ENCODE results near the gene PI4KA. TPM values are rescaled to one million over a fixed set of nuclear protein-coding genes. Genes with fewer than 3 reads are reported as not detected.
A peak's percentile ranks its signal among the peaks of the same experiment; 100 is the strongest.
"Not testable (repeated sequence)": the region's sequence is repeated elsewhere in the genome, so short reads cannot be mapped to it uniquely, and the experiment has no call there.

Gene PI4KA
- polyA plus RNA-seq, 3 donors, result 74.5 to 84.6 (median 76.0) TPM

GRCh38 chr22:20822240-20822639, 36.4 kb downstream of the PI4KA start:
- no peak for DNase-seq

GRCh38 chr22:20821717-20822239, 36.8 kb downstream of the PI4KA start:
- not testable (repeated sequence) for DNase-seq

GRCh38 chr22:20819471-20819870, 39.1 kb downstream of the PI4KA start:
- DNase-seq, result no peak

GRCh38 chr22:20818471-20818870, 40.1 kb downstream of the PI4KA start:
- DNase-seq, result no peak

DNA sequence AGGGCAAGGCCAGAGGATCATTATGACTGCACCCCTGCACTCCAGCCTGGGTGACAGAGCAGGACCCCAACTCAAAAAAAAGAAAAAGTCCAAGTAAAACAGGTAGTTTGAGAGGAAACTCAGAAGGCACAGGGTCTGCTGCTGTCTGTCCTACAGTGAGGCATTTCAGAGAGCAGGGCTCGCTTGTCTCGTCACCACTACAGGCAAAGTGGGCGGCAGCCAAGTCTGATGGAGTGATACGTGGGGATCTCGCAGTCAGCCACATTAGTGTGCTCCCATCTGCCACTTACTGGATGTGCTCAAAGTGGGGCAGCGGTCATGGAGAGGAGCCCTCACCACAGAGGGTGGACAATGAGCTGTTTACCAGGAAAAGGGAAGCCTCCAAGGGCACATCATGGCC, 42.1 kb downstream of the PI4KA start:
- no peak for DNase-seq

GRCh38 chr22:20815477-20816050, 43.0 kb downstream of the PI4KA start:
- DNase-seq, result no peak

GRCh38 chr22:20814221-20814808, 44.3 kb downstream of the PI4KA start:
- DNase-seq, result no peak

DNA sequence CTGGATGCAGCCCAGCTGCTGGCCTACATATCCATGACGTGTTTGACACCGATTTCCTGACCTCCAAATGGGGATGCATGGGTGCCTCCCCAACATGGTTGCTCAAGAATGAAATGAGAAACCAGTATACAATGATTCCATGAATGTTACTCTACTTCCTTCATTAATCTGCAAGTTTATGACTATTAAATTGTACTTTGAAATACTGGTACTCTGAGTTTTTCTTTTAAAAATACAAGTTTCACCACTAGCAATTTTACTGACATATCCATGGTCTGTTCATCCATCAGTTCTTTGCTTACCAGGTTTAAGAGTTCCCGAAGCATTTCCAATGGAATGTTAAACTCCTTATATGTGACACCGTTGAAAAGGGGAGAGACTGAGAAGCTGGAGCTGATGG, 45.6 kb downstream of the PI4KA start:
- DNase-seq, result no peak

- no peak for DNase-seq
Measured at GRCh38 chr22:20811971-20812660, 46.5 kb downstream of the PI4KA start.

GRCh38 chr22:20811171-20811570, 47.4 kb downstream of the PI4KA start:
- no peak for DNase-seq

DNA sequence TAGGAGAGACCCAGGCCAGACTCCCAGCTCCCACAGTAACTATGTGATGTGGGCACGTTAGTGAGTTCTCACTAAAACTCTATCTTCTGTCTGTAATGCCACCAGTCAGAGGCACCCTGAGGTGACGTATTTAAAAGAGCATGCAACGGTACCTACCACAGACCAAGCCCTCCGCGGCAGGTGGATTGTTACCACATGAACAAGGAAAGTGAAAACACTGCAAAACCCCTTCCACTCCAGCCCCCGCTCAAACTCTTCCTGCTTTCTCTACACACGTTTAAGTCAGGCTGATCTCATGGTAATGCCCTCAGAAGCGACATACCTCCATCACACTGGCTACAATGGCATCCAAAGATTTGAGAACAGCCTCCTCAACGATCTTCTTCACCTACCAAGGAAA, 48.0 kb downstream of the PI4KA start:
- DNase-seq, result no peak

DNA sequence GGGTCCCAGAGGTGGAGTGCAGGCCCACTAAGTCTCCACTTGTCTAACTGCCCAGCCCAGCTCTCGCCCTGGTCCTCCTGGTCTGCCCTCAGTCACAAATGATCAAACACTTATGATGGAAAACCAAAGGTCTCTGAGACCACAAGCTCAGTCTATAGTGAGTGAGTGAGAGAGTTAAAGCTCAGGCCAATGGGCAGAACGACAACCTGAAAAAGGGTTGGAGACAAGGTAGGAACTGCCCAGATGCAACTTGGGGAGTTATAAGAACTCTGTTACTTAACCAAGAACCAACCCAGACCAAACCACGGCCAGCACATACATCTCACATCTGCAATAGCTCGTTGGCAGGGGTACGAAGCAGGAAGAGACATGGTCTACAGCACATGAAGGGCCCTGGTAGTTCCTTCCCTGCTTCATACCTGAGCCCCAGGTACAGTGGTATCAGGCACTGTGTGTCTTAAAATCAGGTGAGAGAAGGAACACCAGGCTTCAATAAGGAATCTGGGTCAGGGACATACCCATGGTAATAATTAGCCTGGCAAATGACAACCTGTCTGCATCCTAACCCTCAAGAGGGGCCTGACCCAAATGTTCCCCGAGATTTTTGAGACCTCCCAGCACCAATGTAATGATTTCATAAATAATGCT, 48.9 kb downstream of the PI4KA start:
- DNase-seq, result no peak

DNA sequence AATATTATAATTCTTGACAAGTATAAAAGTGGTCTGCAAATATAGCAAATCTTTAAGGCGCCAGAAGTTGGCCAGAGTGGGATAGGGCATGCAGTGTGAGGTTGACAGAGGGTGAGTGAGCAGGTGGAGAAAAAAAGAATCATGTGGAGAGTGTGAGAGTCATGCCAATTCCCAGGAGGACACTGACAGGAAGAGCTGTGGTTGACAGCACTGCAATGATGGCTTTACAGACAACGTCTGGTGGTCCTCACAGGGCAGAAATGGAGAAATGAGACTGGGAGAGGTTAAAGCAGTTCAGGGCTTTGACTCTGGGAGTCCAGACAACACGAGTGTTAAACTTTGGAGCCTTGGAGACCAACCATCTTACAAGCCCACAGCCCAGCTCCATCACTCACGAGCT, 49.8 kb downstream of the PI4KA start:
- no peak for DNase-seq

DNA sequence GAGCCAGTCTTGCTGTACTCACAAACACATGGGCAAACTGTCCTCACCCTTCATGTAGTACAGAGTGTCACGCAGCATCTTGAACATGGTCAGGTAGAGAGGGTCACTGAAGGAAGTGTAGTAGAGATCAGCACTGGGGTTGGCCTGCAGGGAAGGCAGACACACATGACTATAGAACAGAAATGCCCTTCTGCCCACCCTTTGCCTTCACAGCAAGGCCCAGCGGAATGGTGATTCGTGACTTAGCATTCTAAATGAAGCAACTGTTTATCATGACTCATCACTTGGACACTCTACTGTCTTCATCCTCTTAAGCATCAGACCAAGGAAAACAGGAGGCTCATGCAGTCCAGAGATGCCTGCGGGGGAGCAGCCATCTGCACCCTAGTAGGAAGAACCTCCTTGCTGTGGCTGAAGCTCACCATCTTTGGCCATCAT, 51.3 kb downstream of the PI4KA start:
- DNase-seq, result no peak

GRCh38 chr22:20805972-20806471, 52.6 kb downstream of the PI4KA start:
- DNase-seq, result no peak

GRCh38 chr22:20804650-20805049, 54.0 kb downstream of the PI4KA start:
- DNase-seq, result no peak

GRCh38 chr22:20803696-20804324, 54.8 kb downstream of the PI4KA start:
- peak; percentile 21 for DNase-seq

DNA sequence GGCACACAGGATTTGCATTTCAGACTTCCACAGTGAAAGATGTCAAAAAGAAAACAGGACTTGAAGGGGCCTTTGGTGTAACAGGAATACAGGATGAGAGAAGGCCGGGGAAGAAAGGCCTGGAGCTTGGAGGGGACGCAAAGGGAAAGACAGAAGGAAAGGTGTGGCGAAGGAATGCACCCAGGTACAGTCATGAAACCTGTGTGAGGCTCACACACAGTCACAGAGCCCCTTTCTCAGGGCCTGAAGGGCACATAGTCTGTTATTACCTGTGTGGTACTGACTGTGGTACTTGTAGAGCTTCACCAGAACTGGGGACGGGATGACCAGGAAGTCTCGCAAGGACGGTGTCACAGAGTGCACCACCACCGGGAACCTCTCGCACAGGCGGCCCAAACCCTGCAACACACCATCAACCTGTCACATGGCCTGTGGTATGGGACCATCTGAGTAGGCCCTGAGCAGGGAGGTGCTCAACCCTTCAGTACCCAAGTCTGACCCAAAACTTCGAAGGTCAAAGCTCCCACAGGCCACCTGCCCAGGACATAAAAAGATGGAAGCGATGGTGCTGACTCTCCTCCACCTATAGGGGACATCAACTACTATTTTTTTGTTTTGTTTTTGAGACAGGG, 55.6 kb downstream of the PI4KA start:
- DNase-seq, result no peak

DNA sequence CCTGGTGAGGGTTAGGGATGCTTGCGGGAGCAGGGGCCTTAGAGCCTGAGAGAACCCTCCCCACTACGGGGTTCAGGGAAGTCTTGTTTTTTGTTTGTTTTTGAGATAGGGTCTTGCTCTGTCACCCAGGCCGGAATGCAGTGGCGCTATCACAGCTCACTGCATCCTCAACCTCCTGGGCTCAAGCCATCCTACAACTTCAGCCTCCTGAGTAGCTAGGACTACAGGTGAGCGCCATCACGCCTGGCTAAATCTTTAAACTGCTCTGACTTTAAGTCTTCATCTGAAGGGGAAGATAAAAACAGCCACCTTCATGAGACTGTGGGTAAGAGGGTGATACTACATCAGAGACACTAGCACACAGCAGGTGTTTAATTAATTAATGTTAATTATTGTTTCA, 56.2 kb downstream of the PI4KA start:
- DNase-seq, result no peak

DNA sequence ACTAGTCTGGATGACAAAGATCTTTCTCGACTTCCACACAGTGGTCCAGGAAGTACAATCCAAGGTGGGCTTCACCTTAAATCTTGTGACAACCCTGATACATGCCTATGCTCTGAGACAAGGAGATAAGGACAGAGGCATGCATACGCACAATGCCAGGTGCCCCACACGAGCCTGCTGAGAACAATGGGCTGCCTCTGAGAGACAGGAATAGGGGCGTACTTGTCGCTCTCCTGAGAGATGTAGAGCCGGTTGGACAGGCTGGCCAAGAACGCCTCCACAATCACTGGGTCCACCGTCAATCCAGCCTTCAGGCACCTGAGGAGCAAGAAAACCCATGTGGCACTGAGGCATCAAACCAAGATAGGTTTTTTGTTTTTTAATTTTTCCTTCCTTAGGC, 59.2 kb downstream of the PI4KA start:
- no peak for DNase-seq

GRCh38 chr22:20798974-20799373, 59.6 kb downstream of the PI4KA start:
- no peak for DNase-seq

- DNase-seq, result no peak
Measured at GRCh38 chr22:20798218-20798617, 60.4 kb downstream of the PI4KA start.
